Inflammatory macrophage treated with lipopolysaccharide for 1 hour (primary cell): Measurements from ENCODE around the gene MSH6.
"Not testable (repeated sequence)": the region's sequence is repeated elsewhere in the genome, so short reads cannot be mapped to it uniquely, and the experiment has no call there.

ENCODE experiments used
- DNase-seq, 2 donors: peaks; one replicate each; pipeline ENCODE4 v3.0.0-alpha.2; 2020 to 2022

MSH6 gene

DNA sequence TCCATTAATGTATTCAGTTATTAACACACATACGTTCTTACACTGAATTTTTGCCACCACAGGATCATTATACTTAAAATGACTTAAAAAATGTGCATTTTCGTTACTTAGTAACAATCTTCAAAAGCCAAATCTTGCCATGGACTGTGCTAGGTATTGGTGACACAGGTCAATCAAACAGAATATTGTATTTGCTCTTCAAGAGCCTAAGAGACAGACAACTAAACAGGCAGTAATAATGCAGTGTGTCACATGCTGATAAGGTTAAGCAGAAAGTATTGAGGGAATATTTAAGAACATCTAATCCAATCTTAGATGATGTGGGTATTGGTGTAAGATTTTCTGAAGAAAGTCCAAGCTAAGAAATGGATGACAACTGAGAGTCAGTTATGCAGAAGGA lies 66.4 kb downstream of the MSH6 start:
- DNase-seq = no peak

DNA sequence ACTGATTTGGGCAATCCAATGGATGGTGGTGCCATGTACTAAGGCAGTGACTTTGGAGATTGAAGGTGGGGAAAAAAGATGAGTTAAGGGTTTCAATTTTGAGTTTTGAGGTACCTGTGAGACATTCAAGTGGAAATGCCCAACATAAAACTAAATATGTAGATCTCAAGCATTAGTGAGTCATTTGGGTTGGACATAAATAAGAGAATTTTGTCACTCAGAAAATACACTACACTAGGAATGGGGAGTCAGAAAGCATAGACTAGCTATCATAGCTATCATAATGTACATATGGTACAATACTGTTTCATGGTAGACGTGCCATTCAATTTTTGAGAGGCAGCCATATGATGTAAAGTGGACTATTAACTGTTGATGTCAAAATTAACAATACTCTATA lies 67.3 kb downstream of the MSH6 start:
- DNase-seq = no peak

DNA sequence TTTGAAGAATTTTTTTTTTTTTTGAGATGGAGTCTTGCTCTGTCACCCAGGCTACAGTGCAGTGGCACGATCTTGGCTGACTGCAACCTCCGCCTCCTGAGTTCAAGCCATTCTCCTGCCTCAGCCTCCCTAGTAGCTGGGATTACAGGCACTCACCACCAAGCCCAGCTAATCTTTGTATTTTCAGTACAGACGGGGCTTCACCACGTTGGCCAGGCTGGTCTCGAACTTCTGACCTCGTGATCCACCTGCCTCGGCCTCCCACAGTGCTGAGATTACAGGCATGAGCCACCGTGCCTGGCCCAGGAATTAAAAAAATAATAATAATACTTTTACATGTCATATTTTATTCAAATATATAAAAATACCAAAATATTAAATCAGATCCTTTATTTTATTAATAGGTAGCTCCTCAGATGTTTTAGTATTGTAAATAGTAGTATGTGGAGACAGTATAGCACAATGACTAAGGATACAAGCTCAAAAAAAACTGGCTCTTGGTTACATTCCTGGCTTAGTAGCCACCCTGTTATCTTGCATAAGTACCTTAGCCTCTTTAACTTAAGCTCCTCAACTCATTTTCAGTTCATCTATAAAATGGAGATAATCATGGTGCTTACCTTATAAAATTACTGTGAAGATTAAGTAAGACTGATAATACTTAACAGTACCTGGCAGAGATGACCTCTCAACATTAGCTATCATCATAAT lies 70.3 kb downstream of the MSH6 start:
- not testable (repeated sequence) for DNase-seq
